Esophagus muscularis mucosa (tissue), 4 donors: ENCODE results near the gene KCNJ6.

Experiments
- CTCF ChIP-seq, 3 experiments: fragments of 200-600 bp in 2 of 3; fragments of 450-650 bp in 1 of 3; sonication (generic) in 2 of 3; IDR thresholded peaks; one replicate each; pipeline ENCODE4 v1.5.1; 2017 to 2019; ENCODE audit warnings: antibody characterized with exemption in 3 of 3, mild to moderate bottlenecking in 2 of 3, moderate library complexity in 1 of 3
- EP300 ChIP-seq: sonication (generic); formaldehyde crosslinking; IDR thresholded peaks from one replicate; pipeline ENCODE4 v1.6.1; 2017; ENCODE audit warnings: antibody characterized with exemption
- POLR2A ChIP-seq: fragments of 450-650 bp; IDR thresholded peaks from one replicate; pipeline ENCODE4 v1.6.1; 2017; ENCODE audit warnings: antibody characterized with exemption, moderate library complexity, mild to moderate bottlenecking, low read depth
- POLR2AphosphoS5 ChIP-seq, 2 donors: sonication (generic); formaldehyde crosslinking; IDR thresholded peaks; one replicate each; pipeline ENCODE4 v1.6.1; 2017; ENCODE audit warnings: antibody characterized with exemption in 2 of 2

- TF ChIP-seq EP300 (no peak), CTCF (IDR thresholded peaks at IDR 0.05) (no peak), POLR2AphosphoS5 (IDR thresholded peaks at IDR 0.05) (no peak), POLR2A (no peak)
Measured at GRCh38 chr21:37787456-37787855, 128.8 kb downstream of the KCNJ6 start.
